Stimulated activated CD4-positive, alpha-beta T cell treated with anti-CD3 and anti-CD28 coated beads, TNF-alpha, amount 100 ng/mL, for 1 hour (primary cell): Measurements from ENCODE around the gene HUS1B.
"Not testable (repeated sequence)": the region's sequence is repeated elsewhere in the genome, so short reads cannot be mapped to it uniquely, and the experiment has no call there.

Source experiments
- DNase-seq, 3 donors: peaks; one replicate each; pipeline ENCODE4 v3.0.0-alpha.2; 2020; ENCODE audit warnings: low read depth in 3 of 3, low spot score in 1 of 3

Gene HUS1B

DNA sequence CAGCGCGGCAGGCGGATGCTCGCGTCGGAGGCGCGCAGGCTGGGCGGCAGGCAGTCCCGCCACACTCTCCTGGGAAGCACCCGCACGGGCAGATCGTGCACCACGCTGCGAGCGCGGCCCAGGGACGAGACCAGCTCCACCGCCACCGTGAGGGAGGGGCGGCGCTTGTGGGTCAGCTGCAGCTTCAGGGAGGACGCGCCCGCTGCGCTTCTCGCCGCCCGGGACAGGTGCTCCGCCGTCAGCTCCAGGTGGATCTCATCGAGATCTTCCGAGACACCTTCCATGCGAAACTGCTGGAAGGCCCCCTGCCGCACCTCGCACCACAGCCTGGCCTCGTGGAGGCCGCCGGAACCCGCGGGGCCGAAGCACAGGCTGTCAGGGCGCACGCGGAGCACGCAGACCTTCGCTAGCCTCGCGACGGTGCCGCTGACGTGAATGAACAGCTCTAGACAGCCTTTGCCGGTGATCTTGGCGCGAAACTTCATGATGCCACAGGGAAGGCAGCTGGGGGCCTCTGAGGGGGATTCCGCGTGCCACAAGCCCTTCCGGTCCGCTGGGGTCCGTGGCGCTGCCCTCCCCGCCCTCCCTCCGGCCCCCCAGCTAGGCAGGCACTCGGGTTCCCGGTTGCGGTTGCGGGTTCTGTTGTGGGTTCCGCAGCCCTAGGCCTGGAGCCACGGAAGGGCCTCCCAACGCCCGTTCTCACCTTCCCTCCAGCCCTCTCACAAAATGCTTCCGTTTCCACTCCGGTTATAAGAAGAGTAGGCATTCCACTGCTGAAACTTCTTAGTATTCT lies at the start of gene HUS1B:
Gene HUS1B, minus strand, starts transcription at position 641 of the 793 bp plus-strand sequence. Its CDS starts 156 bp downstream, at position 485.
- no peak for DNase-seq

DNA sequence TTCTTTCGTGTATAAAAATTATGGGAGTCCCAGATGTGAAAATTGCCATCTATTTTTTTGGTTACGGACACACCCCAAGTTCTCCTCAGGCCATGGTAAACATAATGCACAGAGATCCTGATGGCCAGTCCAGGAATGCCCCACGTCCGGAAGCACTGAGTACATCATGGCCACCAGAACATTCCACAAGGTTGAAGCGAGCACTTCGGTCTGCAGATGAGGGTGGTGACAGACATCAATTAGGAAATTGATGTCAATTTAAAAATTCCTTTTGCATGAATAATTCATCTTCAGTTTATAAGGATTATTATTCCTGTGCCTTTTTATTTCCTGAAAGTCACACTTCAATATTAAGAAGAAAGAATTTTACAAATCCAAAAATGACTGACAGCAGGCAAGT lies 49.2 kb upstream of the HUS1B start:
- DNase-seq, result no peak

GRCh38 chr6:705047-705446 lies 48.1 kb upstream of the HUS1B start:
- DNase-seq, result no peak

DNA sequence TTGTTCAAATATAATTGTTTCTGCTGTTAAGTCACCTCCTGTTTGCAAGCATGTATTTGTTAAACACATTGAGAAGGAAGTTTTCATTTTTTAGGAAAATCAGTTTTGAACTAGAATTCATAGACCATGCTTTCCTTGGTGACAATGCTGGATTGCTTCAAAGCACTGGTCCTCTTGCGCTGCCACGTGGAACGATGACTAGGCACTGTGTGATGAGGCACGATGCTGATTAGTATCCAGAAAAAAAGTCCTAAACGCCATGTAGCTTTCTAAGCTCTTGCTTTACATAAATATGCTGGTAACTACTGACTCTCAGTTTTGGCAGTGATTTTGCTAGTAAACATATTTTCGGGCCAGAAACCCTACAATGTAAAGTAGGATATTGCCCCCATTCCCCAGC lies 47.1 kb upstream of the HUS1B start:
- no peak for DNase-seq

DNA sequence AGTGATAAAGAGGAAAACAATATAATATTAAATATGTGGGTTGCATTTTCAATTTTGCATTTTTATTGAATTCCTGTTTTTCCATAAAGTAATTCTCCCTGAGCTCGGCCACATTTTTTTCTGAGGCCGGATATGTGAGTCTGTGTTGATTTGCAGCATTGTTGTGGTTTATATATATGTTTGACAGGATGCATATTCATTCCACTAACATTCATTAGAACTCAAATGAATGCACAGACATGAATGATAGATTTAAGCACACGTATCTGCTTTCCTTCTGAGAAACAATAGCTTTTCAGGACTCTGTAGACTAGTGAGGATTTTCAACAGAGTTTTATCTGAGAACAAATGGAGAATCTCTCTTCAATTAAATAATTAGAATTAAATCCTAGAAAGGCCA lies 46.7 kb upstream of the HUS1B start:
- no peak for DNase-seq

DNA sequence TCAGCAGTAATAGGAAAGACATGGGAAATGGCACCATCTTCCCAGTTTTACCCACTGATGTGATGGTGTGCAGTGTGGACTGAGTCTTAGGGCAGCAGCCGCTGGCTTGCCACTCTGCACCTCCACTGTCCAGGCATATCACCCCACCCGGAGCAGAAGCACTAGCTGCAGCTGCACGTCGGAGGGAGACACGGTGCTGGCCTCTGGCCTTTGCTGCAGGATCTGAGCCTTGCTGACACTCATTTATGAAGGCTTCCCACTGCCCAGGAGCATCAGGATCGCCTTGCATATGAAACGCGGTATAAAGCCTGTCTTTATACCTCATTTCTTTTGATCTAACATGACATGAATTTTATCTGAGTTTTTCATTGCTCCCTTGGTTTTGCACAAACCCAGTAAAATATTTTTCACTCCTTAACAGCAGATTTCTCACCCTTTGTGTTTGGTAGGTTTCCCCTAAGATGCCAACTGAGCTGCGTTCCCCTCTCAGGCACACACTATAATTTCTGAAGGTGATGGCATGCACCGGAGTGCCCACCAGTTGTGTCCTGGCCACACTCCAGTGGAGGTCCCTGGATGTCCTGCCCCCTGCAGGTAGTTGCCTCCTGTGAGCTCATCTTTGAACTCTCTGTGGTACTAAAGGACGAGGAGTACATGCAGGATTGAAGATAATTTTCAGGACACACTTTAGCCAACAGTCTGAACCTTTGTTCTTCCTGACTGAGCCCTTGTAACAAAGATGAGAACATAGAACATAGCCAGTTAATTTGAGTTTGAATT lies 45.0 kb upstream of the HUS1B start:
- DNase-seq, result no peak

DNA sequence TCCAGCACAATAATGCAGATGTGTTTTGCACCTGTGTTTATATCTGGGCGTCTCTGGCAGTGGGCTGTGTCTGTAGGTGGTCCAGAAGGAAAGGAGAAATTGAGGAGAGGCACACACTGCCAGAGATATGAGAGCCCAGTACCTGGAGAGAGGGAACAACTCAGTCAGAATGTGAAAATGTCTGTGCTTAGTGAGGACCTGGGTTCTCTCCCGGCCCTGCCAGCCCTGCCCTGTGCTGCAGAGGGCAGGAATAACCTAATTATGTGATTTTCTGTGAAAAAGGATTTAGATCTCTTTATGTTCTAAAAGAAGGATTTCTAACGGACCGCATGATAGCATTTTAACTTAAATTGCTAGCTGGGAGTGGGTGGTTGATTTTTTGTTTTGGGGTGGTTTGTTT lies 44.3 kb upstream of the HUS1B start:
- DNase-seq, result no peak

DNA sequence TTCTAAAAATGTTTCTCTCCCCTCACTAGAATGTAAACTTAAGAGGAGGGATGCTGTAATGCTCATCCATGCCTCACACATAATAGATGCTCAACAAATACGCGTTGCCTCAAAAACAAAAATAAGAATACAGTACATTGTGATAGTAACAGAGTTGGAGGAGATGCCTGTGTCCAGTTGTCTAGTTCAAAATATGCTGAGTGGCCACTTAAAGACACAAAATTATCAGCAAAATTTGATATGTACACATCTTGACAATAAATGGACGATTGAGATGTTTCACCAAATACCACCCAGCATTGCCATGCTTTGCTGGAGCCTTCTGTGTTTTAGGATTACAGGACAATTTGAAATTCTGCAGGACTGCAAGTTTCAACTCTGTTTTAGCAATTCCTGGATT lies 43.6 kb upstream of the HUS1B start:
- DNase-seq, result no peak

DNA sequence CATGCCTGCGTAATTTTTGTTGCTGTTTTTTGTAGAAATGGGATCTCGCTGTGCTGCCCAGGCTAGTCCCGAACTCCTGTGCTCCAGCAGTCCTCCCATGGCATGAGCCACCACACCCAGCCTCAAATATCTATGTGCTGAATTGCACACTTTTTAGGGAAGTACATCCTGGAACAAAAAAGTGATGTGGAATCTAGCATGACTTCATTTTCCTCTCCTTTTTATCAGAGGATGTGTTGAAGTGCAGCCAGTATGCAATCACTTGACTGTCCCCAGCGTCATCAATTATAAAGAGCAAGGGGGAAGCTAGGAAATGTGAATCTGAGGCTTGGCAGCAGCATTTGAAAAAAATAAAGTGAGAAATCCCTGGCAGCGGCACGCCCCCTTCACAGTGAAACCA lies 42.4 kb upstream of the HUS1B start:
- no peak for DNase-seq

- not testable (repeated sequence) for DNase-seq
These were observed 37.7 kb upstream of the HUS1B start for GRCh38 chr6:694431-695126.

DNA sequence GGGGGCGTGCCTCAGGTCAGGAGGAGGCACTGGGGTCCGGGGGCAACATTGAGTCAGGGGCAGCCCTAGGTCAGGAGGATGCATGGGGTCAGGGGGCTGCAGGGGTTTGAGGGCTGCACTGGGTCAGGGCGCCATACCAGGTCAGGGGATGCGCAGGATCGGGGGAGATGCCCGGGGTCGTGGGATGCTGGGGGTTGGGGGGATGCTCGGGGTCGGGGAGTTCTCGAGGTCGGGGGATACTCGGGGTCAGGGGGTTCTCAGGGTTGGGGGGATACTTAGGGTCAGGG lies 36.8 kb upstream of the HUS1B start:
- no peak for DNase-seq

DNA sequence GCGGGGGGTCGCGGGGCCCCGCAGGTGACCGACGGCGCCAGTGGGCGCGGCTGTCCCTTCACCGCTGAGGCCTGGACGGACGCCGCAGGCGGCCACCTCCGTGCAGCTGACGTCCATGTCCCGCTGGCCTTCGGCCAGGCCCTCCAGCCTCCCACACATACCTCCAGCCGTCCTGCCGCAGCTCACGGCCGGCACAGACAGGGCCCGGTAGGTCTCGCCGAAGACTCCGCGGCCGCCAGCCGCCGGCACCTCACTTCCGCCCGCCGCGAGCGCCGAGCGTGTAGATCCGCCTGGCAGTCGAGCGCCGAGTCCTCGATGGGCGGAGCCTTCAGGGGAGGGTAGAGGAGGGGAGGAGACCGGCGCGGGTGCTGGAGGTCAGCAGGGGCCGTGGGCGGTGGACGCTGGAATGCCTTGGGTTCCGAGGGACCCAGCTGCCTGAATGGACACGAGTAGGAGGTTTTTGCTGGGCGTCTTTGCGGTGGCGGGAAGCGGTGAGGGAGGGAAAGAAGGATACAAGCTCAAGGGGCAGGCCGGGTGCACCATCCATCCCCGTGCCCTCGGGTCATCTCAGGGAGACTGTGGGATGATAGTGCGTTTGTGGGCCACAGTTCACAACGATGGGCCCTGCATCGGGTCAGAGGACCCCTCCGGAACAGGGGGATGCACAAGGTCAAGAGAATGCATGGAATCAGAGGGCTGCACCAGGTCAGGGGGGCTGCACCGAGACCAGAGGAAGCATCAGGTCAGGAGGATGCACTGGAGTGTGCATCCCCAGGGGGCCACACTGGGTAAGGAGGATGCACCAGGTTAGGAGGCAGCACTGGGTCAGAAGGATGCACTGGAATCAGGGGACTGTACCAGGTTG lies 36.2 kb upstream of the HUS1B start, which contains the start of gene EXOC2:
Gene EXOC2, minus strand, starts transcription at position 282 of the 865 bp plus-strand sequence. CDS start 55,321 bp downstream, outside the sequence.
- DNase-seq, result peak; percentile 57 to 75 (median 59)

- DNase-seq, result peak; percentile 22 to 64 (median 43)
These were observed 35.5 kb upstream of the HUS1B start for GRCh38 chr6:692356-692851.

- no peak for DNase-seq
These were observed 32.3 kb upstream of the HUS1B start for GRCh38 chr6:689223-689622.

GRCh38 chr6:686497-686896 lies 29.6 kb upstream of the HUS1B start:
- no peak for DNase-seq

GRCh38 chr6:684831-685636 lies 28.1 kb upstream of the HUS1B start:
- DNase-seq, result no peak

DNA sequence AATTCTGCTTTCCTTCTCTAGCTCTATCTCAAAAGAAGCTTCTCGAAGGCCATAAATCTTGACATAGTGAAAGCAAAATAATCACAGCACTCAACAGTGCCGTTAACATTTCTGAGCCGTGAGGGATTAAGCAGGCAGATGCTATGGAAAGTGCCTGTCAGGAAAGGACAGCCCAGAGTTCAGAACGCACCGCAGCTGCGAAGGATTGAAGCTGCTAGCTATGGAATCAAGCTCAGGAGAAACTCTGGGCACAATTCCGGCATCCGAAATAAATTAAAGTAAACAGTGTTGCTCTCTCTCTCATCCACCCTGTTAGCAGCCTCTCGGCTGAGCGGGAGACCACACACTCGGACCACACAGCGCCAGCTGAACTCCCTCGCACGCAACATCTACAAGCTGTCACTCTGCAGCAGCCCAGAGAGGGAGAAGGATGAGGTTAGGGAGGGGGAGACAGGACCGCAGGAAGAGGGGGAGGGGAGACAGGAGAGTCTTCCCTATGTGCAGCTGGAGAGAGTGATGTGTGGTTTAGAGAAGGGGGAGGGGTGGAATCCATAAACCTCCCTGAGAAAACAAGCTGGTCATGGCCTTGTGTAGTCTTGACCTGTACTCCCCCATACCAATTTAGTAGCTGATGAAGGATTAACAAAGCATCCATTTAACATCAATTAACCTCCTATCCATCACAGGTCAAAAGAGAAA lies 27.0 kb upstream of the HUS1B start:
- no peak for DNase-seq

DNA sequence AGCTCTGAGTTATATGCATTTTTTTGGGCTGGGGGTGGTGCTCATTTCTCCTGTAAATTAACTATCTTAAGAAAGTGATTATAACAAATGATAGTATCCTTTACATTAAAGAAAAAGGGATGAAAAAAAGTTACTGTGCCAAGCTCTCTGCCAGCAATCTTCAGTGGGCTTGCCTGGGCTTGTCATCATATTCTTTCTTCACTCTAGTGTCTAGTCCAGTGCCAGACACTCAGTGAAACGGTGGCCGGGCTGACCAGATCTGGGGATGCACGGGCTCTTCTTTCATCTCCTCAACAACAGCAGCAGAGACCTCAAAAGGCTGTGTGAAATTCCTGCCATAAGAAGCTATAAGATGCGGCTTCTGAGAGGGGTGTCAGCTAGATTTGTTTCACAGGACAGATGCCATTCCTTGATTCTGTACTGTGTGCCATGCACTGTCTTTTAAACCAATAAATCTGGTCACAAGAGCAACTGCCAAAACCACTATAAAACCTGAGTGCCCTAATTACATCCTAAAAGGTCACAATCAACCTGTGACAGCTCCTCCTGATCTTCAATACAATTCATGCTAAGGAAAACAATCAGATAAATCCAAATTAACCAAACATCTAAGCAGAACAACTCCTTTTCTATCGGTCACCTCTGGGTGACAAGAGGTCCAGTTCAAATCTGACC lies 23.9 kb upstream of the HUS1B start:
- no peak for DNase-seq

GRCh38 chr6:680251-680650 lies 23.4 kb upstream of the HUS1B start:
- DNase-seq, result no peak
